Keratinocyte (primary cell): Measurements from ENCODE around the gene TFPI2. TPM values are rescaled to one million over a fixed set of nuclear protein-coding genes. Genes with fewer than 3 reads are reported as not detected.

Experiments
- DNase-seq: peaks from one replicate; pipeline ENCODE4 v3.0.0-alpha.2; 2011; ENCODE audit warnings: low read depth, missing footprints, low spot score
- FAIRE-seq: peaks from 2 replicates; lab custom pipeline; 2011; peaks lifted over from hg19 to GRCh38; lab: Jason Lieb, UNC
- H2AFZ ChIP-seq: 2 replicates; pipeline ENCODE4 v1.6.0; 2012; ENCODE audit warnings: low read length, control low read depth, inconsistent platforms; ENCODE audit not compliant: control insufficient read depth
- H3K27ac ChIP-seq: 2 replicates; pipeline ENCODE4 v1.5.1; 2011; ENCODE audit warnings: low read length; ENCODE audit not compliant: control insufficient read depth, insufficient read depth
- H3K27me3 ChIP-seq: 3 replicates; pipeline ENCODE4 v1.6.0; 2011; ENCODE audit warnings: low read length; ENCODE audit not compliant: control insufficient read depth, insufficient read depth; ENCODE audit errors: extremely low read depth
- H3K36me3 ChIP-seq, 2 experiments: 2 replicates in 1 of 2; 3 replicates in 1 of 2; pipeline ENCODE4 v1.5.1; 2011; ENCODE audit warnings: low read length in 2 of 2, mild to moderate bottlenecking in 1 of 2; ENCODE audit not compliant: control insufficient read depth in 2 of 2, insufficient read depth in 2 of 2; ENCODE audit errors: extremely low read depth in 1 of 2
- H3K4me1 ChIP-seq: 3 replicates; pipeline ENCODE4 v1.5.1; 2011; ENCODE audit warnings: low read length; ENCODE audit not compliant: control insufficient read depth, insufficient read depth; ENCODE audit errors: extremely low read depth
- H3K4me2 ChIP-seq: 3 replicates; pipeline ENCODE4 v1.6.0; 2011; ENCODE audit warnings: low read depth, low read length; ENCODE audit not compliant: control insufficient read depth, insufficient read depth; ENCODE audit errors: extremely low read depth
- H3K4me3 ChIP-seq, 3 experiments: fragments of 200-600 bp in 1 of 3; sonication (generic) in 1 of 3; 2 replicates in 2 of 3; 3 replicates in 1 of 3; pipeline ENCODE4 v1.5.1; 2011 to 2016; ENCODE audit warnings: low read length in 3 of 3, mild to moderate bottlenecking in 3 of 3, control low read depth in 2 of 3, inconsistent platforms in 1 of 3, low read depth in 1 of 3, mixed read lengths in 1 of 3, mixed run types in 1 of 3, moderate library complexity in 1 of 3; ENCODE audit not compliant: control insufficient read depth in 2 of 3, insufficient read depth in 2 of 3; ENCODE audit errors: extremely low read depth in 1 of 3
- H3K79me2 ChIP-seq: 2 replicates; pipeline ENCODE4 v1.6.0; 2012; ENCODE audit warnings: low read length; ENCODE audit not compliant: control insufficient read depth, insufficient read depth
- H3K9ac ChIP-seq: 3 replicates; pipeline ENCODE4 v1.6.0; 2011; ENCODE audit warnings: low read length; ENCODE audit not compliant: control insufficient read depth, insufficient read depth; ENCODE audit errors: extremely low read depth
- H3K9me1 ChIP-seq: 3 replicates; pipeline ENCODE4 v1.6.0; 2011; ENCODE audit warnings: low read length; ENCODE audit not compliant: control insufficient read depth, insufficient read depth; ENCODE audit errors: extremely low read depth
- H3K9me3 ChIP-seq: 2 replicates; pipeline ENCODE4 v1.5.1; 2012; ENCODE audit warnings: low read depth, low read length; ENCODE audit not compliant: control insufficient read depth
- H4K20me1 ChIP-seq: 3 replicates; pipeline ENCODE4 v1.6.0; 2011; ENCODE audit warnings: low read length; ENCODE audit not compliant: control insufficient read depth, insufficient read depth; ENCODE audit errors: extremely low read depth
- EZH2 ChIP-seq: IDR thresholded peaks from one replicate; pipeline ENCODE4 v1.6.1; 2012; ENCODE audit warnings: inconsistent platforms, mild to moderate bottlenecking, low read length, moderate library complexity
- dilution Hi-C: fragments of 300-500 bp; cut with MboI; formaldehyde crosslinking; loops from one replicate; pipeline ENCODE4 v1.7.0; 2020; ENCODE audit warnings: low sequenced_read_pairs; ENCODE audit not compliant: extremely low pct_ligation_motif_present
- polyA plus RNA-seq, 5 experiments: library from polyadenylated mRNA; depleted of rRNA in 3 of 5; stranded (reverse) in 3 of 5; stranded (forward) in 1 of 5; unstranded in 1 of 5; fragments of >200 nt; gene quantifications; 1 replicate in 1 of 5; 2 replicates in 3 of 5; 3 replicates in 1 of 5; pipeline versions ENCODE4 v1.2.1 to v1.2.3, GENCODE V29; 2011 to 2012; ENCODE audit warnings: missing spikeins in 2 of 5, low read depth in 1 of 5, low replicate concordance in 1 of 5
- TF ChIP-seq, protein P1 (sequence below), 3 experiments: IDR thresholded peaks in 1 of 3; conservative IDR thresholded peaks in 1 of 3; optimal IDR thresholded peaks in 1 of 3; 2 replicates in 2 of 3; 3 replicates in 1 of 3; pipeline versions ENCODE3 to v1.5.1; 2011; ENCODE audit warnings: low read length in 3 of 3, mild to moderate bottlenecking in 3 of 3, moderate library complexity in 2 of 3, control low read depth in 1 of 3, inconsistent platforms in 1 of 3; ENCODE audit not compliant: insufficient read depth in 2 of 3; ENCODE audit errors: extremely low read depth in 1 of 3

The TFPI2 gene
- polyA plus RNA-seq, 1 donor (not counting 4 experiments of a cell fraction or from before 2014, with no cell fraction given) = 87.2 TPM

- FAIRE-seq = no peak
- H3K27me3 ChIP-seq = no peaks in the 10 kb centered on the region
- no peak overlapping the region for H3K9ac ChIP-seq
- TF ChIP-seq EZH2 = no peak
- no peak overlapping the region for H2AFZ ChIP-seq
- dilution Hi-C loops = no loop called here
- no peak overlapping the region for H3K27ac ChIP-seq
- peak overlapping the region in 1 of 3 experiments; percentile 40 for H3K4me3 ChIP-seq
- no peaks in the 10 kb centered on the region for H3K79me2 ChIP-seq
- no peak for DNase-seq
- peaks cover 47% of the 10 kb centered on the region for H3K4me1 ChIP-seq
- H4K20me1 ChIP-seq = no peaks in the 10 kb centered on the region
- H3K9me1 ChIP-seq = no peaks in the 10 kb centered on the region
- H3K4me2 ChIP-seq = peak overlapping the region; percentile 4
- no peaks in the 10 kb centered on the region for H3K9me3 ChIP-seq
- no peaks in the 10 kb centered on the region for H3K36me3 ChIP-seq
Observed at GRCh38 chr7:93861325-93861949, 29.1 kb downstream of the TFPI2 start.

- Histone ChIP-seq H3K4me2 (peak overlapping the region; percentile 73), H3K9me1 (no peaks in the 10 kb centered on the region), H3K4me3 (peak overlapping the region in 2 of 3 experiments; percentile 31 to 37), H3K4me1 (peaks cover 59% of the 10 kb centered on the region), H3K9me3 (no peaks in the 10 kb centered on the region), H3K27ac (peak overlapping the region; percentile 25), H4K20me1 (no peaks in the 10 kb centered on the region), H3K36me3 (no peaks in the 10 kb centered on the region), H2AFZ (no peak overlapping the region), H3K79me2 (no peaks in the 10 kb centered on the region), H3K27me3 (no peaks in the 10 kb centered on the region), H3K9ac (no peak overlapping the region)
- peak; percentile 80 for FAIRE-seq
- peak; percentile 50 for DNase-seq
- TF ChIP-seq, protein P1, sequence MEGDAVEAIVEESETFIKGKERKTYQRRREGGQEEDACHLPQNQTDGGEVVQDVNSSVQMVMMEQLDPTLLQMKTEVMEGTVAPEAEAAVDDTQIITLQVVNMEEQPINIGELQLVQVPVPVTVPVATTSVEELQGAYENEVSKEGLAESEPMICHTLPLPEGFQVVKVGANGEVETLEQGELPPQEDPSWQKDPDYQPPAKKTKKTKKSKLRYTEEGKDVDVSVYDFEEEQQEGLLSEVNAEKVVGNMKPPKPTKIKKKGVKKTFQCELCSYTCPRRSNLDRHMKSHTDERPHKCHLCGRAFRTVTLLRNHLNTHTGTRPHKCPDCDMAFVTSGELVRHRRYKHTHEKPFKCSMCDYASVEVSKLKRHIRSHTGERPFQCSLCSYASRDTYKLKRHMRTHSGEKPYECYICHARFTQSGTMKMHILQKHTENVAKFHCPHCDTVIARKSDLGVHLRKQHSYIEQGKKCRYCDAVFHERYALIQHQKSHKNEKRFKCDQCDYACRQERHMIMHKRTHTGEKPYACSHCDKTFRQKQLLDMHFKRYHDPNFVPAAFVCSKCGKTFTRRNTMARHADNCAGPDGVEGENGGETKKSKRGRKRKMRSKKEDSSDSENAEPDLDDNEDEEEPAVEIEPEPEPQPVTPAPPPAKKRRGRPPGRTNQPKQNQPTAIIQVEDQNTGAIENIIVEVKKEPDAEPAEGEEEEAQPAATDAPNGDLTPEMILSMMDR (optimal IDR thresholded peaks at IDR 0.05 in 1 of 3, IDR thresholded peaks at IDR 0.05 in 1 of 3, conservative IDR thresholded peaks at IDR 0.05 in 1 of 3; ENCODE audit: extremely low read depth in 1 of 3, insufficient read depth in 2 of 3, low read length in 3 of 3) = no peak
- TF ChIP-seq EZH2 = no peak
- dilution Hi-C loops = no loop called here
Observed at GRCh38 chr7:93860261-93860660, 30.3 kb downstream of the TFPI2 start.

- Histone ChIP-seq H3K4me3 (no peak overlapping the region), H3K27me3 (no peaks in the 10 kb centered on the region), H2AFZ (no peak overlapping the region), H4K20me1 (no peaks in the 10 kb centered on the region), H3K9me3 (no peaks in the 10 kb centered on the region), H3K4me1 (peaks cover 64% of the 10 kb centered on the region), H3K9me1 (no peaks in the 10 kb centered on the region), H3K79me2 (no peaks in the 10 kb centered on the region), H3K4me2 (no peak overlapping the region), H3K27ac (no peak overlapping the region), H3K9ac (no peak overlapping the region), H3K36me3 (no peaks in the 10 kb centered on the region)
- no peak for DNase-seq
- TF ChIP-seq, protein P1 (optimal IDR thresholded peaks at IDR 0.05 in 1 of 3, IDR thresholded peaks at IDR 0.05 in 1 of 3, conservative IDR thresholded peaks at IDR 0.05 in 1 of 3; ENCODE audit: extremely low read depth in 1 of 3, insufficient read depth in 2 of 3, low read length in 3 of 3) = no peak
- no peak for TF ChIP-seq EZH2
- dilution Hi-C loops = no loop called here
- peak; percentile 32 for FAIRE-seq
Observed at GRCh38 chr7:93858857-93859256, 31.7 kb downstream of the TFPI2 start.
